ENCODE measurements around the gene GUCY2D. TPM values are rescaled to one million over a fixed set of nuclear protein-coding genes. Genes with fewer than 3 reads are reported as not detected.
"Not testable (repeated sequence)": the region's sequence is repeated elsewhere in the genome, so short reads cannot be mapped to it uniquely, and the experiment has no call there.

GUCY2D gene
- total RNA-seq, 1 donor from 2014 or later = 0.63 TPM

DNA sequence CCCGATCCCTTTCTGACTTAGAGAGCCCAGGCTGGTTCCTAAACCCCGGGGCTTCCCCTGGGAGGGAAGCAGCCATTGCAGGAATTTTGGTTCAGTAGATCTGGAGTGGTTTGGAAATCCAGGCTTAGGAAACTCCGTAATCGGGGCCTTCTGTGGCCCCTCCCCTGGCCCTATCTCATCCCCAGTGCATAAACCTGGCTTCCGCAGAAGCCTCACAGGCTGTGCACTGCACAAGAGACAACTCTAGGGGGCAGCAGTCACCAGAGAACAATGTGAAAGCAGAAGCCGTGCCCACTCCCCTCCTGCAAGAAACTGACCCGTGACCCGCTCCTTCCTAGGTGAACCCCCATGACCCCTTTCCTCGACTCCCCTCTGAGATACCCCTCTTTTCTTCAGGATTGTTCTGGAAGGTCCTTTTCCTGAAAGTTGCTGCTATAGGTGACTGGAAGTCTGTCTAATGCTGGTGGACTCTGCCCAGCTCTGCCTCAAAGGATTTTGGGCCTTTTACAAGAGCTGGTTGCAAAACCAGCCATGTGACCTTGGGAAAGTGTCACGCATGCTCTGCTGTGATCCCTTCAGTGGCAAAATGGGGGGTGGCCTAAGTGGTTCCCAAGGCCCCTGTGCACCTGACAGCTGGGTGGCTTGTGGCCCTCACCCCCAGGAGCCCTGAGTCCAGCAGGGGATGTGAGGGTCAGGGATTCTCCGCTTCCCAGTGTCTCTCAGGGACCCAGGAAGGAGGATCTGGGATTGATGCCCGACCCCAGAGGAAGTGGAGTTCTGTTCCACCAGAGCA, 14.4 kb downstream of the GUCY2D start:
- DNase-seq (ENCODE audit: low spot score) = peak; percentile 75

DNA sequence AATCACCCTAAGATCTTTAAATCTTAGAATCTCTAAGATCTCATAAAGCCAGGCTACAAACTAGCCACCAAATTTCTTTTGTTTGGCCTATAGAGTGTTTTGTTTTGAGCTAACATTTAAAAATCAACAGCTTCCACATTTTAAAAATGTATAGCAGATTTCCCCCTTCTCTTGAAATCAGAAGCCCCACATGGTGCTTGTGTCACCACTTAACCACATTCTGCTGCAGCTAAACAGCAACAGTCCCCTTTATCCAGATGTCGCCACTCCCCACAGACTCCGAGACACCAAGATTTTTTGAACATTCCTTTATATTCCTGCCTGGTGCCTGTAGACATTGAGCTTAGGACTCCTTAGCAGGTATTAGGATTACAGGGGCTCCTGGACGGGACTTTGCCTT, 16.0 kb downstream of the GUCY2D start:
- no peak for DNase-seq (ENCODE audit: low spot score)

DNA sequence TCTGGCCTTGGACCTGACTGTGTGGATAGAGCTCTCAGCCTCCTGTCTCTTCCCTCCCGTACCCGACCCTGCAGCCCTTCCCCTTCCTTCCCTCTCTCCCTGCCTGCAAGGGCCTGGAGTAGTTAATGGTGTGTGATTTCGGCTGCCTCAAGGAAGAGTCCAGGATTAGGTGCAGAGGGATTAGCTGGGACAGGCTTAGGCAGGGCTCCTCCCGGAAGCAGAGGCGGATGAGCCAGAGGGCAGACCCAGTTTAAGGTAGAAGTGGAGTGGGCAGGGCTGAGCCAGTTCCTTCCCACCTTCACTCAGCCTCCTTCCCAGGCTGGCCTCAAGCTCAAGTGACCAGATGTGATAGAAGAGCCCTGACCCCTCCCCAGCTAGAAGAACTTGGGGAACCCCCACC, 16.8 kb downstream of the GUCY2D start:
- no peak for DNase-seq (ENCODE audit: low spot score)

DNA sequence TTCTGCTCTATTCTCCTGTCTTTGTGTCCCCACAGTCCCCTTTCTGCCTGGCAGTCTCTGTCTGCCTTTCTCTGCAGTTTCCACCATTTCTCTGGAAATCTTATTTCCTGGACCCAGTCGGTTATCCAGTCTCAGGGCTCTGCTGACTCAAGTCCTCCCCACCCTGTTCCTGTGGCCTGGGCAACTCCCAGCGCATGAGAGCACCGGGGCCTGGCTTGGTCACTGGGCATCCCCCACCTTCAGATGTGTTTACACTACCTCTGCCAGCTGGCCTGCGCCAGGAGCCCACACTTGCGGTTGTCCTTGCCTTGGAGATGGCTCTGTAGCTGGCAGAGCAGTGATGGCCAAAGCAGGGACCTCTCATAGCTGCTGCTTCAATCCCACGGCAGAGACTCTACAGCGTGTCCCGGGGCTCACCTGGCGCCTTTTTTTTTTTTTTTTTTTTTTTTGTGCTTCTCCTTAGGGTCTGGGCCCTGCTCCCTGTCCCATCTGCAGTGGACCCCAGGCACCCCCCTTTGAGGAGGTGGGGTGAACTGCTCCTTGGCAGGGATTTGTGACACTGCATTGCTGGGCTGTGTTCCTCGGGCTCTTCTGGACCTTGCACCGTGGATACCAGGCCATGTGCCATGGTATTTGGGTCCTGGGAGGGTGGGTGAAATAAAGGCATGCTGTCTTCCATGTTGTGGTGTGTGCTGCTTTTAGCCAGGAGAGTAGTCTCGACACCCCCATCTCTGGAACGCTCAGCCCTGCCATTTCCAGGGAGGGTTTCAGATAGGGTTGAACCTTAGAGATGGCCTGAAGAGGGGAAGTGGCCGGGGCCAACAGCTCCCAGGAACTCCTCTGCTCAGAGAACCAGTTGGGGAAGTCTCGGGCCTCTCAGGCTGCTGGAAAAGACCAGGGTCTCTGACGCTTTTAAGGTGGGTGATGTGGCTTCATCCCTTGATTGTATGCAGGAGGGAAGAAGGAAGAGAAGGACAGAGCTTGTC, 17.5 kb downstream of the GUCY2D start:
- peak; percentile 56 for DNase-seq (ENCODE audit: low spot score)

DNA sequence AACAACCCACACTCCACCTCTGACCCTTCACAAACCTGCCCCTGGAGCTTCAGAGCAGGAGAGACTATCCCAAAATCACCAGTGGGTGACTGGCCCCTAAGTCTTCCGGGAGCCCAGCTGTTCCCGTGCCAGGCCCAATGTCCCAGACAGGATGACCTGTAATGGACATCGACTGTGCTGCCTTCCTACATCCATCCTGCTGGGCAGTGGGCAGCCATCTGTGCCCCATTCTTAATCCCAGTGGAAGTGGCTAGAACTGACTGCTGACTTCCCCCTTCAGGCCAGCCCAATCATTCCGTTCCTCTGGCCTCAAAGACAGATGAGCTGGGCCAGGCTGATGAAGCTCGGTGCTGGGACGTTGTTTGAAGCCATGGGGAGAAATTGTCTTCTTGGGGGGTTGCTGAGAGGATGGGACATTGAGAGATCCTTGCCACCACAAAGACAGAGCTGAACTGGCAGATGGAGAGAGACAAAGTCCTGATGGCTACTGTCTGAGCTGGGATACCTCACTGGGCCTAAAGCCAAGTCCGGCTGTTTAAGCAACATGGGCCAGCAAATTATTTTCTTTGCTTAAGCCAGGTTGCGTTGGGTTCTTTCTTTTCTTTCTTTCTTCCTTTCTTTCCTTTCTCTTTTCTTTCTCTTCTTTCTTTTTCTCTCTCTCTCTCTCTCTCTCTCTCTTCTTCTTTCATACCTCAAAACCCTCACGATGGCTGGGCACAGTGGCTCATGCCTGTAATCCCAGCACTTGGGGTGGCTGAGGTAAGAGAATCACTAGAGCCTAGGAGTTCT, 18.6 kb downstream of the GUCY2D start:
- DNase-seq (ENCODE audit: low spot score) = no peak

- DNase-seq (ENCODE audit: low spot score) = no peak
Measured at GRCh38 chr17:8021565-8022359, 19.3 kb downstream of the GUCY2D start.

GRCh38 chr17:8022360-8023003, 20.1 kb downstream of the GUCY2D start:
- DNase-seq (ENCODE audit: low spot score) = no peak

GRCh38 chr17:8024161-8024560, 21.7 kb downstream of the GUCY2D start:
- not testable (repeated sequence) for DNase-seq (ENCODE audit: low spot score)

DNA sequence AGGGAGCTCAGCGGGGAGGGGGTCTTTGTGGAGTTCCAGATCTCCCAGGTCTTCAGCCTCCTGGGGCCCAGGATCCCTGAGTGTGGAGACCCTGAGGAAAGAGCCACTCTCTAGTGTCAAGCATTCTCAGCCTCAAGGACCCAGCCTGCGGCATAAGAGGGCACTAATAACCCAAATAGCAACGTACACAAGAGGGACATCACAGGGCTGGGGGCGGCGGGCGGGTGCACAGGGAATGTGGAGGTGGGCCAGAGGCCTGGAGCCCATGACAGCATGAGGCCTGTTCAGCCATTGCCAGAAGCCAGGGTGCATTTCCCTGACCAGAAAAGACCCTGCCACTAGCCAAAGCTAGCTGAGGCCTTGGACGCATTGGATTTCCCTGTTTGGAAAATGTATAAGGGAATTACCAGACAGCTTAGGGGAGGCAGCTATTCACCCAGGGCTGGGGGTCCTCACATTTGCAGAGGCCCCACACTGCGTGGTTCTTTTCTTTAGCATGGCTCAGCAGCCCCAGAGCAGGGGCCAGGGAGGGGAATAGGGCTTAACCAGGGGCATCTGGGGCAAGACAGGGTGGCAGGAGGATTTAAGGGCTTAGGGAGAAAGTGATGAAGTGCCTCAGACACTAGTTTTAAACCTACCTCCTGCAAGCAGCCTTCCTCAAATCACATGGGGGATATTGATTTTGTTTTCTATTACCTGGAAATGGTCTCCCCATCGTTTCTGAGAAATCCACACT, 22.9 kb downstream of the GUCY2D start:
- no peak for DNase-seq (ENCODE audit: low spot score)

DNA sequence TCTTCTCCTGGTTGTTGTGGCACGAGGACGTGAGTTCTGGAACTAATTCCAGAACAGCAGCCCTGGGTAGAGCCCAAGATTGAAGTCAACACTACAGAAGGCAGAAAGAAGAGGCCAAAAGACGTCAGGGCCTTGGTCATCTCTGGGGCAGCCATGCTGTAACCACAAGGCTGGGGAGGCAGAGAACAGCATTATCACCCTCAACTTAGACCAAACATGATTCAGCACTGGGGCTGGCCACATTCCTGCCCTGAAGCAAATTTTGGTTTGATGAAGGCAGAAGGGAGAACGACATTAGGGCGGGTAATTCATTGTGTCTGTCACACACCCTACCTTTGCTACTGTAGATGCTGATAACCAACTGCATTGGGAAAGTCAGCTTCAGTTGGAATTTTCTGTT, 26.7 kb downstream of the GUCY2D start:
- DNase-seq (ENCODE audit: low spot score) = no peak

DNA sequence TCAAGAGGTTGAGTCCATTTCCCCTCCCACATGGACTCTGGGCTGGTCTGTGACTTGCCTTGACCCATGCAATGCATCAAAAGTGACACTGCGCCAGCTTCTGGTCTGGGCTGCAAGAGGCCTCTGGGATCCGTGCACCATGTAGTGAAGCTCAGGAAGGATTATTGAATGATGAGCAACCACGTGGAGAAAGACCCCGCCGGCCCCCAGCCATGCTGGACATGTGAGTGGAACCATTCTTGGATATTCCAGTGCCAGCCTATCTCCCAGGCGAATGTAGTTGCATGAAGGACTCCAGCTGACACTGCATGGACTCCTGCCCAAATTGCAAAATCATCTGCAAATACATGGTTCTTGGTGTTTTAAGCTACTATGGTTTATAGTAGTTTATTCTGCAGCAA, 28.8 kb downstream of the GUCY2D start:
- DNase-seq (ENCODE audit: low spot score) = no peak

DNA sequence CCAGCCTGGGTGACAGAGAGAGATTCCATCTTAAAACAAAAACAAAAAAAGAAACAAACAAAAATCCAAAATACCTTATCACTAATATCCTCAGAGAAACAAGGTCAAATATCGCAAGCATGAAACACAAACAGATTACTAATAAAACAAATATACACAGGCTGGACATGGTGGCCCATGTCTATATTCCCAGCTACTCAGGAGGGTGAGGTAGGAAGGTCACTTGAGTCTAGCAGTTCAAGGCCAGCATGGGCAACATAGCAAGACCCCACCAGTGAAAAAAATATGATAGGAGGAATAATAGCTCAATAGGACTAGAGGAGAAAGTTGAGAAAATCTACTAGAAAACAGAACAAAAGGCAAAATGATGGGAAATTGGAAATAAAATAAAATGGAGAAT, 29.5 kb downstream of the GUCY2D start:
- DNase-seq (ENCODE audit: low spot score) = no peak

GRCh38 chr17:8032442-8032841, 30.0 kb downstream of the GUCY2D start:
- DNase-seq (ENCODE audit: low spot score) = no peak

DNA sequence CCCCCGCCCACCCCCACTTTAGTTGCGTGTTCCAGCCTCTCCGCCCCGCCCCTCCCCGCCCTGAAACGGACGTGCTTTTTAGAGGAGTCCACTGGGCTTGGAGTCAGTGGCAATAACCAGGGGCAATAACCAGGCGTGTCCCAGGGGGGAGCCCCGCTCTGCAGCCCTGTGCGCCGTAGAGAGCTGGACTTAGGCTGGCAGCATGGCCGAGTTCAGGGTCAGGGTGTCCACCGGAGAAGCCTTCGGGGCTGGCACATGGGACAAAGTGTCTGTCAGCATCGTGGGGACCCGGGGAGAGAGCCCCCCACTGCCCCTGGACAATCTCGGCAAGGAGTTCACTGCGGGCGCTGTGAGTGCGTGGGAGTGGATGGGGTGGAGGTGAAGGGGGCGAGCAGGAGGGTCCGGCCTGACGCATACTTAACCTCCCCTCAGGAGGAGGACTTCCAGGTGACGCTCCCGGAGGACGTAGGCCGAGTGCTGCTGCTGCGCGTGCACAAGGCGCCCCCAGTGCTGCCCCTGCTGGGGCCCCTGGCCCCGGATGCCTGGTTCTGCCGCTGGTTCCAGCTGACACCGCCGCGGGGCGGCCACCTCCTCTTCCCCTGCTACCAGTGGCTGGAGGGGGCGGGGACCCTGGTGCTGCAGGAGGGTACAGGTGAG, 36.7 kb downstream of the GUCY2D start, which contains the start of gene ALOX15B:
Gene ALOX15B, plus strand, starts transcription at position 106 of the 657 bp plus-strand sequence. Its CDS starts 97 bp downstream, at position 203.
- DNase-seq (ENCODE audit: low spot score) = no peak

DNA sequence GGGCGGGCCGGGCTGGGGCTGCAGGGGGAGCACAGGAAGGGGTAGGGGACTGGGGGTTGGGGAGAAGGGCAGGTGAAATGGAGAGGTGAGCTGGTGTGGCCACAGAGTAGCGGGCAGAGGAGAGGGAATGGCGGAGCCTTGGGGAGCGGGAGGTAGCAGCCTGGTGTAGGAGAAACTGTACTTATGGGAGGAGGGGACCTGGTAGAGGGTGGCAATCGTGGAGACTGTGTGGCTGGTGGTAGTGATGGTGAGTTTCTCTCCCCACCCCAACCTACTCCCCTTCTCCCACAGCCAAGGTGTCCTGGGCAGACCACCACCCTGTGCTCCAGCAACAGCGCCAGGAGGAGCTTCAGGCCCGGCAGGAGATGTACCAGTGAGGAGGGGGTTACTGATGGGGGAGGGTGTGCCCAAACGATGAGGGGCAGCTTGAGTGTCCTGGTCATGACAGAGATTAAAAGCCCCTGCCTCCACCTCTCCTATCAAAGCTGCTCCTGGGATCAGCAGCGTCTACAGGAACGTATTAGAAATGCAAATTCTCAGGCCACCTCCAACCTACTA, 37.3 kb downstream of the GUCY2D start:
- no peak for DNase-seq (ENCODE audit: low spot score)

GRCh38 chr17:8041249-8041928, 39.0 kb downstream of the GUCY2D start:
- peak; percentile 48 for DNase-seq (ENCODE audit: low spot score)

GRCh38 chr17:8041979-8042378, 39.6 kb downstream of the GUCY2D start:
- no peak for DNase-seq (ENCODE audit: low spot score)
